NCI-H748 (cell line): ENCODE results near the gene KCTD6.

Experiments
- DNase-seq: peaks from one replicate; lab custom pipeline; 2025; ENCODE audit not compliant: unreplicated experiment; lab: John Stamatoyannopoulos, UW

KCTD6 gene

GRCh38 chr3:58551636-58552180 lies 59.8 kb downstream of the KCTD6 start:
- no peak for DNase-seq
